NCI-H1105 treated with DMSO at 0.1 percent for 48 hours (cell line): ENCODE results near the gene LDLRAP1.
"Not testable (repeated sequence)": the region's sequence is repeated elsewhere in the genome, so short reads cannot be mapped to it uniquely, and the experiment has no call there.

Source experiments
- DNase-seq: peaks from one replicate; lab custom pipeline; 2025; lab: John Stamatoyannopoulos, UW

The LDLRAP1 gene, protein sequence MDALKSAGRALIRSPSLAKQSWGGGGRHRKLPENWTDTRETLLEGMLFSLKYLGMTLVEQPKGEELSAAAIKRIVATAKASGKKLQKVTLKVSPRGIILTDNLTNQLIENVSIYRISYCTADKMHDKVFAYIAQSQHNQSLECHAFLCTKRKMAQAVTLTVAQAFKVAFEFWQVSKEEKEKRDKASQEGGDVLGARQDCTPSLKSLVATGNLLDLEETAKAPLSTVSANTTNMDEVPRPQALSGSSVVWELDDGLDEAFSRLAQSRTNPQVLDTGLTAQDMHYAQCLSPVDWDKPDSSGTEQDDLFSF

DNA sequence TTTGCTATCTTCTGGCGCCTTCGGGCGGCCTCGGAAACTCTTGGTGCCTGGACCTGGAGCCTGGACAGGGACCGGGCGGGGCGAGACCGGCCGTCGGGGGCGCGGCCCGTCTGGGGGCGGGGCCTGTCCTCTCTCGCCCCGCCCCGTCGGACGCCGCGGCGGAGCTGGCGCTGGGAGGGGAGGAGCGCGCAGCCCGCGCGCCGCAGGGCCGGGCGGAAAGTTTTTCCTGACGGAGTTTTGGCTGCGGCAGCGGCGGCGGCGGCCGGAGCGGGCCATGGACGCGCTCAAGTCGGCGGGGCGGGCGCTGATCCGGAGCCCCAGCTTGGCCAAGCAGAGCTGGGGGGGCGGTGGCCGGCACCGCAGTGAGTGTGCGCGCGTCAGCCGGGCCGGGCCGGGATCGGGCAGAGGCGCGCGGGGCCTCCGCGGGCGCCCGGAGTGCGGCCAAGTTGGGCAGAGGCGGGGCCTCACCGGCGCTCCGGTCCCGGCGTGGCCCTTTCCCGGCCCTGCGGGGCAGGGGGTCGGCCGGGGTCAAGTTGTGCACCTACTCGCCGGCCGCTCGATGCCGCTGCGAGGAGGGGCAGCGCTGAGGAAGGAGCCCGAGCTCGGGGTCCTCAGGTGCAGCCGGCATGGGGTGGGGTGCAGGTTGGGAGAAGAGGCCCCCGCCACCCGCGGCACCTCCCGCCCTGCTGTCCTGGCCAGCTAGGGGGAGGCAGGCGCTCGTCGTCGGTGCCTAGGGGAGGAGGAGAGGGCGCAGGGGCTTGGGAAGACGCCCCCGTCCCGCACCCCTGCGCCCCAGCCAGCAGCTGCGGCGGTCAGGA is at the start of gene LDLRAP1:
LDLRAP1 (plus strand) TSS at position 182 of the 818 bp plus-strand sequence; CDS start at position 275, 93 bp downstream.
- DNase-seq, result peak; percentile 52

DNA sequence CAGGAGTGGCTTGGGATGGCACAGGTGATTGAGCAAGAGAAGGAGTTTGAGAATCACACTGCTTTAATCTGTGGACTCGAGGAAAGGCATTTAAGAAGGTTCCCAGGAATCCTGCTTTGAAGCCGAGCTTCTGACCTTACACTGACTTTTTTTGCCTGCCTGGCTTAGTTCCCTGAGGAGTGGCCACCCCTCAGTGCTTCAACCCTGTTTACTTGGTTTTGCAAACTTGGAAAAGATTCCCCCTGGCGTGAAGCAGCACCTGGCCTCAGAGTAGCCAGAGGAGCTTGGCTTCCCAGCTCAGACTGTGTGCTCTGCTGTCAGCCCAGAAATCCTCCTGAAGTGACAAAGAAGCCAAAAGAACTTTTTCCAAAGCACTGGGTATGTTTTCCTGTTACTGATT is 48.5 kb upstream of the LDLRAP1 start:
- DNase-seq, result no peak

DNA sequence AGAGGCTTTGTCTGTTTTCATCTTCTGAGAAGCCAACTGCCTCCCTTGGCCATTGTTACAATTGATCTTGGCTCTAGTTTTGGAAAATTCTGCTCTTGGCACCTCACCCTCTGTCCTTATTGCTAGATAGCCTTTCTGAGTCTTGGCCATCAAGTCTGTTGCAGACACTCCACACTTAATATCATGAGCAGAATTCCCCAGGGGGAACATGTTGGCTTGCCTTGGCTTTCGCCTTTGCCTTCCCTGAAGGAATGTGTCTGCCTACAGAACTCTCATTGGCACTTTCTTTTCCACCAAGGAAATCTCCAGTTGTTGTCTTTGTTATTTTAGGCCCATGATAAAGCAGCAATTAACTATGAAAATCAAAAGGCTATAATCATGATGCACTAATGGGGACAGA is 42.7 kb upstream of the LDLRAP1 start:
- DNase-seq, result no peak

DNA sequence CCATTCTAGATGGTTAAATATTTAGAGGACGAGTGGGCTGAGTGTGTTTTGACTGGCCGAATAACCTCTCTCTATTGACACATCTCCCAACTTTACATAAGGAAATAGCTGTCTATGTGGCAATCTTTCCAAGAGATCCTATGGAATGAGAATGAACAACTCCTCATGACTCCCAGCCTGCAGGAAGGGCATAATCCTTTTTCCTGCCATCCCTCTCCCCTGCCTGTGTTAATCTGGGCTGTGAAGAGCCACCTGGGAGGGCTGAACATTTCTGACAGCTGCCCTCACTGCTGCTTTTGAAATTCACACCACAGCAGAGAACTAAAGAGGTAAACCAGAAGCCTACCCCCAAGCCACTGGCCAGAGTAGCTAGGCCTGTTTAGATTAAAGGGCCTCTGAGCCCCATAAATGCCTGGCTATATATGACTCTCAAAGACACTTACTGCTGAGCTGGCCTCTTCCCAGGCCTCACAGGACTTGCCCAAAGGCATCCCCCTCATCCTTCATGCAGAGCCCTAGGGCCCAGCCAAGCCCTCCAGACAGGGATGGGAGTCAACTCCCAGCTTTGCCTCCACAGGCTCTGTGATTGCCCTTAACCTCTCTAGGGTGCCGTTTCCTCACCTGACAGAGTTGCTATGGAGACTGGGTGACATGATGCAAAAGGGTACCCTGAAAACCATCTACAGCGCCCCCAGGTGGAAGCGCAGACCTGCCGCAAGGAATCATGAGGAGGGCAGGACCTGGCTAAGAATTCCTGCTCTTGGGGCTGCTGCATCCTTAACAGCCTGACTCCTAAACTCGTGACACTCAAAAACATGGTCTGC is 42.0 kb upstream of the LDLRAP1 start:
- DNase-seq, result no peak

DNA sequence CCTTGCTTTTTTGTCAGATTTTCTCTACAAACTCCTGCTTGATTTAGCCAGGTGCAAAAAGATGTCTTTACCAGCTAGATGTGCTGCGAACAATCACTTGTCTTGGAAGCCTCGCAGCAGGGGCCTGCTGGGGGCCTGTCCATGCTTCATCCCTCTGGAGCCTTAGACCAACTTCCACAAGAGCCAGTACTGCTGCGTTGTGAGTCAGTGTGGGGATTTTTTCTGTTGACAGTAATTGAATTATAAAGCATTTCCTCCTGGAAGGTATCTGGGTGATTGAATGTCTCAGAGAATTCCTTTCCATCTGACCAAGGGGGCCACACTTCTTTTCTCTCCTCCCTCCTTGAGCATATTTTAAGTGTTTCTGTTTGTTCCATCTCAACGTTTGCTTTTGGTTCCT is 40.4 kb upstream of the LDLRAP1 start:
- DNase-seq, result no peak

DNA sequence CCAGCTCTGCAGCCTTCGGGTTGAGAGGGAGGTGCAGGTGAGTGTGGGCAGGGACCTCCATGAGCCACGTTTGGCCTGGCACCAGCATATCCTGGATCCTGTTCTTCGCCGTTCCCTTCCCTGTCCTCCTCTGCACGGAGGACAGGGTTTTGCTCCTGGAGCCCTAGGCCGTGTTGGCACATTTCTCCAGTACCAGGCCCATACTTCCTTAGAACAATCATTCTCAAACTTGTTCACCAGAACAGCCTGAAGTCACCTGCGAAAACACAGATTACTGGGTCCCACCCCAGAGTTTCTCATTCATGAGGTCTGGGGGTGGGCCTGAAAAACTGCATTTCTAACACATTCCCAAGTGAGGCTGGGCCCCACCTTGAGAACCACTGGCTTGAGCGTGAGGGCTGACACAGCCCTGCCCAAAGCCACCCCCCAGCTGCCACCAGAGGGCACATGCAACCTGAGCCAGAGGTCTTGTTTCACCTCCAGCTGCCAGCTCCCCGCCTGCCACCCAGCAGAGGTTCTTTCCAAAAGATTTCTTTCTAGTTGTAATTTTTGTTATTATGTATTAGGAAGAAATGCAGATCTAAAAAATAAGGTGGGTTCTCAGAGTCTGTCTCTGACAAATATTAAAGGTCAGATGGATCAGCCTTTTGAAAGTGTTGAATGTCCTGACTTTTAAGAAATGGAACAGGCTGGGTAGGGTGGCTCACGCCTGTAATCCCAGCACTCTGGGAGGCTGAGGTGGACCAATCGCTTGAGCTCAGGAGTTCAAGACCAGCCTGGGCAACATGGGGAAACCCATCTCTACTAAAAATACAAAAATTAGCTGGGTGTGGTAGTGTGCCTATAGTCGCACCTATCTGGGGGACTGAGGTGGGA is 39.6 kb upstream of the LDLRAP1 start:
- DNase-seq, result peak; percentile 13

DNA sequence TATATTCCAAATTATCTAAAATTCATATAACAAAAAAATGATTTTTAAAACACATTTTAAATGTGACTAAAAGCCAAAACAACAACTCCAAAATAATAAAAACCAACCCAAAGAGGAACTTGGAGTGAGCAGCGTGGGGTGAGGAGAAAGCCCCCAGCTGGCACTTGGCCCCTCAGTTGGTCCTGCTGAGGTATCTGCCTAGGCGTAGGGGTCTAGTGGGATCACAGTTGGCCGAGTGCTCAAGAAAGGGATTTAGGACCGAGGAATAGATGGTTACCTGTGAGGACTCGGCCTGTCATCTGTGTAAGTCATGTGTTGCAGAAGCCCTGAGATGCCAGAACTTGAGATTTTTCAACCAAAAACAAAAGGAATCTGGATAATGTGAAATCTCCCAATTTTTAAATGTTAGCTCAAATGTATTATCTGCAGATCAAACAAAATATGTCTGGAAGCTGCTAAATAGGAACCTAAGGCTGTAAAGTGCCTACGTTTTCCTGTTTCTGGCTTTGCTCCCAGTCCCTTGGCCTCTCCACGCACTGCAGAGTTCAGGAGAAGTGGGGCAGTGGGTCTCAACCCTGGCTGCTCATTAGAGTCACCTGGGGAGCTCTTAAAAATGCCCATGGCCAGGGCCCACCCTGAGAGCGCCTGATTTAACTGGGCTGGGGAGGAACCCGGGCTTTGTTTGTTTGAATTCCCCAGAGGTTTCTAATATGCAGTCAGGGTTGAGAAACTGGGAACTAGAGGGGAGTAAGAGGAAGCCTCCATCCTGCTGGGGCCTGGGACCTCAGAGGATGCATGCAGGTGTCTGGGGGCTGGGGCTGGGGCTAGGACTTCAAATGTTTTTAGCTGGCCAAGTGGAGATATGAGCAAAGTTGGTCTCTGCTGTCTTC is 38.5 kb upstream of the LDLRAP1 start:
- no peak for DNase-seq

DNA sequence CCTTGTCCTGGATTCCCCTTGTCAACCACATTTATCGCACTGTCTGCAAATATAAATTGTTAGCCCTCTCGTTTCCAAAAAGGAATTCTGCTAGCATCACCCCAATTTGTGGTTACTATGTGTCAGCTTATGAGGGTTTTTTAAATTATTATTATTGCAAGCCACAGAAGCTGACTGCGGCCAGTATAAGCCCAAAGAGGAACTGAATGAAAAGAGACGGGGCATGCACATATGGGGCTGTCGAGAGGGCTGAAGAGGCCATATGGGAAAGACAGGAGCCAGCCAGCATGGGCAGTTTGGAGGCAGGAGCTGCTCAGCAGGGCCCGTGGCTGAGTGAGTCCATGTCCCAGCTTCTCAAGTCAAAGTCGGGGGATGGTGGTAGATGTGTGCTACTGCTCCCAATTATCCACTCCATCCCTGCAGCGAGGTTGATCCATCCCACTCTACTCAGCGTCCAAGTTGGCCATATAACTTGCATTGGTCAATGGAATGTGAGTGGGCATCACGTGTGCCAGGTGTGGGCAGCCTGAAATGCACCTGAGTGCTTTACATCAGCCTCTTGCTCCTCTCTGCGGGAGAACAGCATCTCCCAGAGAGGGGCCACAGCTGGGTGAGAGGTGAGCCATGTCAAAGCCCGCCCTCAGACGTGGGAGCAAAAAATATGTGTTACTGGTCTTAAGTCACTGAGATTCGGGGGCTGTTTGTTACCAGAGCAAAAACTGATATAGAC is 37.6 kb upstream of the LDLRAP1 start:
- no peak for DNase-seq

DNA sequence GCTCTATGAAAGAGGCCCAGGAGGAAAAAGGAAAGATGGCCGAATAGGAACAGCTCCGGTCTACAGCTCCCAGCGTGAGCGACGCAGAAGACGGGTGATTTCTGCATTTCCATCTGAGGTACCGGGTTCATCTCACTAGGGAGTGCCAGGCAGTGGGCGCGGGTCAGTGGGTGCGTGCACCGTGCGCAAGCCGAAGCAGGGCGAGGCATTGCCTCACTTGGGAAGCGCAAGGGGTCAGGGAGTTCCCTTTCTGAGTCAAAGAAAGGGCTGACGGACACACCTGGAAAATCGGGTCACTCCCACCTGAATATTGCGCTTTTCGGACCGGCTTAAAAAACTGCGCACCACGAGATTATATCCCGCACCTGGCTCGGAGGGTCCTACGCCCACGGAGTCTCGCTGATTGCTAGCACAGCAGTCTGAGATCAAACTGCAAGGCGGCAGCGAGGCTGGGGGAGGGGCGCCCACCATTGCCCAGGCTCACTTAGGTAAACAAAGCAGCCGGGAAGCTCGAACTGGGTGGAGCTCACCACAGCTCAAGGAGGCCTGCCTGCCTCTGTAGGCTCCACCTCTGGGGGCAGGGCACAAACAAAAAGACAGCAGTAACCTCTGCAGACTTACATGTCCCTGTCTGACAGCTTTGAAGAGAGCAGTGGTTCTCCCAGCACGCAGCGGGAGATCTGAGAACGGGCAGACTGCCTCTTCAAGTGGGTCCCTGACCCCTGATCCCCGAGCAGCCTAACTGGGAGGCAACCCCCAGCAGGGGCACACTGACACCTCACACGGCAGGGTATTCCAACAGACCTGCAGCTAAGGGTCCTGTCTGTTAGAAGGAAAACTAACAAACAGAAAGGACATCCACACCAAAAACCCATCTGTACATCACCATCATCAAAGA is 36.6 kb upstream of the LDLRAP1 start:
- DNase-seq, result not testable (repeated sequence)

DNA sequence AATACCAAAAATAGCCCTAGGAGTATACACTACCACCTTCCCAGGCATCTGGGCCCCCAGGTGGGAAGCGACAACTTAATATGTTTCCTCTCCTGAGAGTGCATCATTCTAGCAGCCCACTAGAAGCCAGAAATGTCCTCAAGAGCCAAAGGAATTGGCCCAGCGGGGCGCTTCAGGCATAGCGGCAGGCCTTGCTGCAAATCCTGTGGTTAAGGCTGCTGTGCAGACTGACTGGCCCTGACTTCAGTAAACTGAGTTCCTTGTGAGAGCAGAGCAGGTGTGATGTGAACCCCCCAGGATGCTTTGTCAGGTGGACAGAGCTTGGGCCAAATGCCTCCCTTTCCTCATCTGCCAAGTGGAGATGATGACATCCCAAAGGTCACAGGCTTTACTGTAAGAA is 29.7 kb upstream of the LDLRAP1 start:
- no peak for DNase-seq

DNA sequence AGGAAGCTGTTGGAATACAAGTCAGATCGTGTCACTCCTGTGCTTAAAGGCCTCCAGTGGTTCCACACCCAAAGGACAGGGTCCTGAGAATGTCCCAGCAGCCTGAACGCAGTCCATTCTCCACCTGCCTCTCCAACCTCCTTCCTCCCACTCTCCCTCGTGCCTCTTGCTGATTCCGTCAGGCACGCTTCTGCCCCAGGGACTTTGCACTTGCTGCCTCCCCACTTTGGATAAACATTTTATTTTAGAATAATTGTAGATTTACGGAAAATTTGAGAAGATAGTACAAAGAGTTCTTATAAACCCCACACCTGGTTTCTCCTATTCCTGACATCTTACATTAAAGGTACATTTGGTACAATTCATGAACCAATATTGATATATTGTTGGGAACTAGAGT is 28.4 kb upstream of the LDLRAP1 start:
- DNase-seq, result no peak

DNA sequence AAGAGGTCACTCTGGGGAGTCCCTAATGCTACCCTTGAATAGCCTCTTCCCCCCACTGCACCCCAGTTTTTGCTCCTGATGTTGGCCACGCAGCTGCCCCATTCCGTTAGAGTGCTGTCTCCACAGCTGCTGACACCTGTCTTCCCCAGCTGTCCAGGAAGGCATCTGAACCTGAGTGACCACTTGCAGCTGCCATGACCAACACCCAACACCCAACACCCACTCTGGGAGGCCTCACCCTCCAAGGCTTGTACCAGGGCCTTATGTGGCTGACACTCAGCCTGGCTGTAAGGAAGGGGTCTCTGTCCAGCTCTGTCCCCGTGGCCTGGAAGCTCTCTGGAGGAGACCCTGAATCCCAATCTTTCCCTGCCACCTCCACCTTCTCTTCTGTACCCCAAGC is 26.7 kb upstream of the LDLRAP1 start:
- DNase-seq, result no peak

DNA sequence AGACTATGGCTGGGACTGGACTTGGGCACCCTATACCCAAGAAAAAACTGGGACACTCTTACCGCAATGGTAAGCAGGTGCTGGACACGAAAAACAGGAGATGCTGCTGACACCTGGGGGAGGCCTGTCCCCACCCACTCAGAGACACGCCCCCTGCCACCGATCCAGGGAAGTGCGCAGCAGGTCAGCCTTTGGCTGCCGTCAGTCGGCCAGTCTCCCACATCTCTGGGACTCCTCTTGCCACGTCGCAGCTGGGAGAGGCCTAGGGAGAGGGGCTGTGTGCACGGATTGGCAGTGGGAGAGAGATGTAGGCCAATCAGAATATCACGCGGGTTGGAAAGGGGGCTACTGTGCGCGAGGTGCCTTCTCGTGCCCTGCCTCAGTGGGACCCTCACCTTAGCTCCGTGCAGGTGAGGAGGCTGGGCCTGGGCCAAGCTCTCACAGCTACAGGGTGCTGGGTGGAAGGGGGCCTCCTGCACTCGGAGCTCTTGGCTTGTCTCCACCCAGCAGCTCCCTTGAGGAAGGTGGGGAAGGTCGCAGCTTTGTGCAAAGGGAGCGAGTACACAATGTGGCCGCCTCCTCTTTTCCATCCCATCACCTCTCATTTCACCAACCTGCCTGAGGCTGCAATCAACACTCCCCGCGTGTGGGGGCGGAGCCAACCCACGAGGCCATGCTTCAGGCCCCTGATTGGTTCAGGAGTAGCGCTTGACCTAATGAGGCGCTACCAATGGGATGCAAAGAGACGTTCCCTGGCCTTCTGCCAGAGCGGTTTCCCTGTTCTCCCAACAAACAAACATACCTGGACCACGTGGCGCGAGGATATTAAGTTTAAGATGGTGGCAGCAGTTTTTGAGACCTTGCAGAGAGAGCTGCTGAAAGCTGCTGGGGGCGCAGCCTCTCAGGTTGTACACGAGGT is 25.7 kb upstream of the LDLRAP1 start:
- no peak for DNase-seq

DNA sequence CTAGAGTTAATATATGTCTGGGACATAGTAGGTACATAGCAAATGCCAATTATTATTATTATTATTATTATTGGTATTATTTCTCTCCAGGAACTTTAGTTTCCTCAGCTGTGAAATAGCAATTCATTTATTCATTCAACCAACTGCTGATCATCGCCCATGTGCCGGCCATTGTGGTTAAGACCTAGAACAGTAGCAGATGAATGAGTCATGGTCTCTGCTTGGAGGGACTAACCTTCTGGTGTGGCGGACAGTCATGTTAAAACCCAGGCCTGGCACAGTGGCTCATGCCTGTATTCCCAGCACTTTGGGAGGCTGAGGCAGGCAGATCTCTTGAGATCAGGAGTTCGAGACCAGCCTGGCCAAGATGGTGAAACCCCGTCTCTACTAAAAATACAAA is 23.8 kb upstream of the LDLRAP1 start:
- no peak for DNase-seq

DNA sequence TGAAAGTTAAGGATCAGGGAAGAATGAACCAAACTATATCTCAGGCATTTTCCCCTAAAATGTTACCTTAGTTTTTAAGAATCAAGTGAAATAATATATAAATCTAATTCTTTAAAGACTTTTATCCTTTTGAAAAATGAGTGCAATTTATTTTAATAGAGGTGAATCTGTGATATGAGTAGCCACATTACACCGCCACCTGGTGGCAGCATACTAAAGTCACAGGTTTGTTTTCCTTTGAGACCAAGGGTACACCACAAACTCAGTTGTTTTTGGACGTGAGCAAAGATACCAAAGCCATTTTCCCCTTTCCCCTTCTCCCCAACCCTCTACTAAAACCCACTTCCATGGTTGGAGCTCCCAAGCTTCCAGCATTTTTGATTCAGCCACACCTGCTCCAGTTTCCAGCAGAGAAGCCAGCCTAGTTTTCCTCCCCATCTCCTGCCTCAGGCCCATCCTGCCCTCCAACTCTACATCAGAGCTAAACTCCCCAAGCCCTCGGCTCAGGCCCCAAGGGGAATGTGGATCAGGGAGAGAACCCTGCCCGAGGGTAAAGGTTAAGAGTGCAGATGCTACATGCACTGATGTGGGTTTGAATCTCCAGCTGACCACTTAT is 22.9 kb upstream of the LDLRAP1 start:
- DNase-seq, result peak; percentile 63

DNA sequence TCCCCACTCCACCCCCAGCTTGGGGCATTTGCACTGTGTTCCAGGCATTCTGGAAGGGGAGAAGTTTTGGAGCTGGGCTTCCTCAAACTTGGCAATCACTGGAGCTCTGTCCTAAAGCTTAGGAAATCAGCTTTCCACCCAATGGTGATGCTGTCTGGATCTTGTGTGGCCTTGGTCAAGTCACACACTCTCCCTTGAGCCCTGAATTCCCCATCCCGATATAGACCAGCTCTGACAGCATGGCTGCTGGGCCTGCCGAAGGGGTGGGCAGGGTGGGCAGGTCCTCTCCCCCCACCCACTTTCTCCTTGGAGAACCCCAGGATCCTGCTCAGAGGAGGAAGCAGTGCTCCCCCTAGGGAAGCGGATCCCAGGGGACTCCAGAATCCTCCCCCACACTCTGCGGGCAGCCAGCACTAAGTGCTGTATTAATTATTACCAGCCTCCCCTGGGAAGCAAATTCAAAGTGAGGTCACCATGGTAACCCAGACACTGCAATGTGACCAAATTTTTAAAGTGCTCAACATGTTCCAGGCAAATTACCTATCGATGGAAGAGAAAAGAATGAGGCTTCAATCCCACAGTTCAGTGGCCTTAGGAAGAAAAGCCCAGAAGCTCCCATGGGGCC is 21.3 kb upstream of the LDLRAP1 start:
- no peak for DNase-seq

DNA sequence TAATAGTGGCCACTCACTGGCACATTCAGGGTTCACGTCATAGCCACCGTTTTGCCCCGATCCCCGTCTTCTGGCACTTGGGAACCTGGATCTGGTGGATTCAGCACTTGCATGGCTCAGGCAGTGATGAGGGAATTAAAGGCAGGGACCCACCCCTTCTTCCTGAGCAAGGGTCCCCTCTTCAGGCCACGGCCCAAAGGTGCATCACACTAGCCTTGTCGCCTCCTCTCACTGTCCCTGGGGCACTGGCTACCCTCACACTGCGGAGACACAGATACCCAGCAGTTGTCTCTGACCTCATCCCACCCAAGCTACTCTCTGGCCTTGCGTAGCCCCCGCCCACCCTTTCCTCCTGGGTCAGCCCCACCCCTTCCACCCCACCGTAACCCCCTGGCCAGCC is 19.9 kb upstream of the LDLRAP1 start:
- DNase-seq, result no peak
